GM18867 (cell line): ENCODE data around the gene TUSC7.

Source experiments
- ATAC-seq: cut with Tn5 transposase; IDR thresholded peaks from one replicate; pipeline ENCODE4 v1.9.1; 2021; ENCODE audit warnings: mild to moderate bottlenecking, moderate library complexity; ENCODE audit not compliant: unreplicated experiment

TUSC7 gene

DNA sequence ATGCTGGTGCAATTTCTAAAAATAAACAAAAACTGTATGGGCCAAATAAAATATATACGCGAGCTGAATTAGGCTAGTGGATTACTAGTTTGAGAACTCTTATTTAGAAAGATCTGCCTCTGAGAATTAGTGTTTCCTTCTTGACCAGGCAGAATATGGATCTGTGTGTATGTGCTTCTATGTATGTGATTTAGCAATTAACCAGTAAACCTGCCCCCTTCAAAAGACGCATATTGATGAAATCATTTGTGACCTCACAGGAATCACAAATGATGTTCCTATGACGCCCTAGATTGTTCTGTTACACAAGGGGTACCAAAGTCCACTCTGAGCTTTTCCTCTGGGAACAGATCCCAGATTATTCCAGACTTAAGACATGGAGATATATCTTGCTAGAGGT, at the start of gene TUSC7:
Gene TUSC7 (plus strand): TSS at position 301 of the 400 bp plus-strand sequence.
- ATAC-seq, result no peak

DNA sequence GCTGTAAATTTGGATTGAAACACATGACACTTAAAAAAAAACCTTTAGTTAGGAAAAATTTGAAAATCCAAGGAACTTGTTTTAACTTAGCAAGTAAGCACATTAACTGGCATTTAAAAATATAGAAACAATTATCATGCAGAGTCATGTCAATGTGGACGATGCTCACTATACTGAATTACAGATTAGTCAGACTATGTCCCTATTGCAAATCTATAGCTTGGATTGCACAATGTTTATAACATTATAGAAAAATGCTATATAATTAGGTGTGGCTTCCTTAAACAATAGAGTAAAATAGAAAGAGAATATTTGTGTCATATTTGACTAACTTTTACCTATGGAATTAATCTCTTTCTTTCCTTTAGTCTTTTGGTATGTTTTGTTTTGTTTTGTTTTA, 48.4 kb upstream of the TUSC7 start:
- no peak for ATAC-seq

GRCh38 chr3:116663161-116664110, 46.1 kb upstream of the TUSC7 start:
- no peak for ATAC-seq

DNA sequence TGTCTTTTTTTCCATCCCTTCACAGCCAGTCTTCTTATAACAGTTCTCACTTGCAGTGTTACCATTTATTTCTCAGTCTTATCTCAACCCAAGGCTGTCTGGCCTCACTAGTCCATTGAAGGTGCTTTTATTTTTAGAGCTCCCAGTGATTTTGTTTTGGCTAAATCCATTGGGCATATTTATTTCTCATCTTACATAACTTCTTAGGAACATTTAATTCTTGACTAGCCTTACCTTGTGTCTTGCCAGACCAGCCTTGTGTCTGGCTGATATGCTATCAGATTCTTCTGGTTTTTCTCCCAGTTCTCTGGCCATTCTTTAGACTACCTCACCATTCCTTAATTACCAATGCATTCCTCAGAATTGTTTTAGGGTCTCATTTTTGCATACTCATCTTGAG, 42.3 kb upstream of the TUSC7 start:
- no peak for ATAC-seq

GRCh38 chr3:116667791-116668190, 41.8 kb upstream of the TUSC7 start:
- no peak for ATAC-seq

GRCh38 chr3:116669576-116669975, 40.0 kb upstream of the TUSC7 start:
- no peak for ATAC-seq

GRCh38 chr3:116671151-116671550, 38.4 kb upstream of the TUSC7 start:
- ATAC-seq, result no peak

GRCh38 chr3:116678853-116679252, 30.7 kb upstream of the TUSC7 start:
- ATAC-seq, result no peak

- no peak for ATAC-seq
Measured at GRCh38 chr3:116691041-116691440, 18.5 kb upstream of the TUSC7 start.

GRCh38 chr3:116701070-116701469, 8.5 kb upstream of the TUSC7 start:
- ATAC-seq, result no peak

DNA sequence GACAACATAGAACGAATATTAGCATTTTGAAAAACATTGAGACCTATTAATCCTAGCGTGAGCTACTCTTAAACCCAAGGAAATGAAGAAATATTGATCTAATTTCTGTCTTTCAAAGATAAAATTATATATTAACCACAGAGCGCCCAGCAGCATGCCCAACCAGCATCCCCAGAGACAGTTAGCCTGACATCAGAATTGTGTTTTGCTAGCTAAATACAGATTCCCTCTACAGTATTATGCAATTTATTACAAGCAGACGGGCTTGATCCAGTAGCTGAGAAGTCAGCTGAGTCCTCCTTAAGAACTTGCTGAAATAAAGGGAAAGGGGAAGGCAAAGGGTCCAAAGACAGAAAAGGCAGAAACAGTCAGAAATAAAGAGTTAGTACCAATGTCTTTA, 7.2 kb upstream of the TUSC7 start:
- ATAC-seq, result no peak

- ATAC-seq, result no peak
Measured at GRCh38 chr3:116707531-116707930, 2.0 kb upstream of the TUSC7 start.

DNA sequence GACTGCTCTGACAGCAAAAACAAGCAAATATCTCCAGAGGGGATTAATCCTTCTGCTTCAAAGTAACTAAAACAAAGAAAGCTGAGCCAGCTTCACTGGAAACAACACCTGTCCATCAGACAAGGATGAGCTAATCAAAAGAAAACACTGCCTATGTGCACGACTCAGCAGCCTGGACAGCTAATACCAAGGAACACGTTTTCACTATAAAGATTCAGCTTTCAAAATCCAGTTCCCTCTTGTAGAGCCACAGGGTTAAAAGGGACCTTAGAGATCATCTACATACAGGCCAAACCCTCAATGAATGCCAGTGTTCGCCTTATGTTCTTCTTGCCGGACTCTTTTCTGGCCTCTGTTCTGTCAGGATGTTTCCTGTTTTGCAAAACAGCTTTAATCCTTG, 6.9 kb downstream of the TUSC7 start:
- no peak for ATAC-seq

DNA sequence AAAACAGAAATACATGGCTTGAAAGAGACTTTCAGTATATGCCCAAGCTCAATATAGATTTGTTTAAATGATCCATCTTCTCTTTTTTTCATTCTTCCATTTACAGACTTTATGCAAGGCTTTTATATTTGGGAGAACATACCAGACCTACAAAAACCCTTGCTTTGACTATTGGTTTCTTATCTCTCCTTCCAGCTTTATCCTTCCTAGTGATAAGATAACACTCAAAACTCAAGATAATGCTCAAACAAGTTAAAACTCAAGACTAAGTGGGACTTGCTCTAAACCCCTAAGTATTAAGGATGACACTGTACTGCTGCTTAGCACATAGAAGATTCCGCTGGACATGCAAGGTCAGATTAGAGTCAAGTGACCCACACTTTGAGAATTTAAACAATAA, 8.0 kb downstream of the TUSC7 start:
- ATAC-seq, result no peak

DNA sequence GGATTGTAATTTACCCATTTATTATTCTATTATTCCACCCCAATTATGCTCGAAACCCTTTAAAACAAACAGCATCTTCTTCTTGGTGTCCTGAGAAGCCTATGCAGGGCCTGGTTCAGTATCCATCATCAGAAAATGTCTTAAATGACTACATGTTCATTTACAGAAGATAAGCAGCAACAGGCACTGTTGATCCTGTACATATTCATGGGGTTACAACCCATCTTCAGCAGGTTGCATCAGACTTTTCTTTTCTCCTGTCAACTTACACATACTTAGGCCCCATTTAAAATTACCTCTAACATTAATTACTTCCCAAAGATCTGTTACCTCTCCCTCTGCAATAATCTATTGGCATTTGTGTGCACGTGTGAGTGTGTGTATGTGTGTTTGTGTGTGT, 18.9 kb downstream of the TUSC7 start:
- no peak for ATAC-seq

DNA sequence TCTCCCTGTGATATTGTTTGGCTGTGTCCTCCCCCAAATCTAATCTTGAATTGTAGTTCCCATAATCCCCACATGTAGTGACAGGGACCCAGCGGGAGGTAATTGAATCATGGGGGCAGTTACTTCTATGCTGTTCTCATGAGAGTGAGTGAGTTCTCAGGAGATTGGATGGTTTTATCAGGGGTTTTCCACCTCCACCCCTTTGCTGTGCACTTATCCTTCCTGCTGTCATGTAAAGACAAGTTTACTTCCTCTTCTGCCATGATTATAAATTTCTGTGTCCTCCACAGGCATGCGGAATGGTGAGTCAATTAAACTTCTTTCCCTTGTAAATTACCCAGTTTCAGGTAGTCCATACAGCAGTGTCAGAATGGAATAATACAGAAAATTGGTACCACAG, 24.7 kb downstream of the TUSC7 start:
- no peak for ATAC-seq

DNA sequence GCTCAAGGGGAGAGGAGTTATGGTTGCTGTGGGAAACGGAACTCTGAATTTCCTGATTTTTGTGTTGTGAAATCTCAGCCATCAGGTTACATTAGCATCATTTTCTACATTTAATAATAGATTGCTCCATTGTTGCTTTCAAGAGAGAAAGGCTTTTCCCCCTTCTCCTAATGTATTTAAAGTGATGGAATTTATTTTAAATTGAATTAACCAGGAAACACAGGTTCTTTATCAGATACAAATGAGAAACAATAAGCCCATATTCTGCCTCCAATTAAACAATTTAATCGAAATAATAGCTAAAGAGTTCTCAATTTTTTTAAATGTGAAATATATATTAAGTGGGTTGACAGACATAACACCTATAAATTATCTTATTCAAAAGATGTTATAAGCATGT, 30.1 kb downstream of the TUSC7 start:
- ATAC-seq, result no peak

- ATAC-seq, result no peak
Measured at GRCh38 chr3:116740293-116740692, 30.7 kb downstream of the TUSC7 start.

DNA sequence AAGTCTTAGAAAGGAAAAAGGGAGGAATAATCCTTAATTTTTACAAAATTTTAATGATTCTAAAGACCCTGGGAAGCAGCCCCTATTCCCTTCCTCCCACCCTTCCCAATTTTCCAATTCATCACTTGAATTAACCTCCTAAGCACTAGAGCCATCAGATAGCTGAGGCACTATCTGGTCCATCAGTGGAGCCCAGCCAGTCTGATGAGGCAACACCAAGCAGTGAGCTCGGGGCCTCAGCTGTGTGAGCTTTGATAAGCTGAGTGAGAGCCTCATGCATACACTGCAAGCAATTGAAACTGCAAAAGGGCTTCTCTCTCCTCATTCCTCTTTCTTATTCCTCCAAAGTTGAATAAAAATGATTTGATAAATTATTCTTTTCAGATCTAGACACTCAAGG, 31.9 kb downstream of the TUSC7 start:
- ATAC-seq, result no peak

DNA sequence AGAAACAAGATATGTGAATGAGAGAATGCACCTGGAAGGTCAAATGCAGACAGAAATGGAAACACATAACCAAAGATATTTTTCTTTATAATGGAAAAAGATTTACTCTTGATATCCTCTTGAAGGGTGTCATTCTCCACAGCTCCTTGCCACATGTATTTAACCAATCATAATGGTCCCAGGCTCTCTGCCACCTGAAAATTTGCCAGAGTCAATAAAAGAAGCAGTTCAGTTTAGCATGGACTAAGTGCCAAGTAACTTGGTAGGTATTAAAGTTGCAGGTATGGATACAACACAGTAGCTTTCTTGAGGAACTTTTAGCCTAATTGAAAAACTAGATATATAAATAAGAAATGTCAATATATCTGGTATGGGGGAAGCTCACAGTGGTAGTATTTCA, 33.5 kb downstream of the TUSC7 start:
- no peak for ATAC-seq

DNA sequence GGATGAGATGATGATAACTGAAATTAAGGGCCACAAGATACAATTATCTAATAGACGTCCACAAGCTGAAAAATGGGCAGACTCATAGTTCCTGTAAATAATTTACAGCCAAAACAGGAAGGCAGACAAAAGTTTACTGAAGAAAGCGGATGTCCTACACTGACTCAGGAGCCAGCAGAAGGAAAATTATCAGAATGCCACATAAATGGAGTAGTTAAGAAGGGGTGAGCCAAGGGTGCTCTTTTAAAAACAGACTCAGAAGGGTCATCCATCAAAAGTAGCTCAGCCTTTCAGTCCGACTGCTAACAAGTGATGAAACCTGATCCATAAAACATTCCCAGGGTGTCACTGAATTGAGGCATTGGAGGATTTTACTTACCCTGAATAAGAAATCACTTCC, 39.8 kb downstream of the TUSC7 start:
- no peak for ATAC-seq

DNA sequence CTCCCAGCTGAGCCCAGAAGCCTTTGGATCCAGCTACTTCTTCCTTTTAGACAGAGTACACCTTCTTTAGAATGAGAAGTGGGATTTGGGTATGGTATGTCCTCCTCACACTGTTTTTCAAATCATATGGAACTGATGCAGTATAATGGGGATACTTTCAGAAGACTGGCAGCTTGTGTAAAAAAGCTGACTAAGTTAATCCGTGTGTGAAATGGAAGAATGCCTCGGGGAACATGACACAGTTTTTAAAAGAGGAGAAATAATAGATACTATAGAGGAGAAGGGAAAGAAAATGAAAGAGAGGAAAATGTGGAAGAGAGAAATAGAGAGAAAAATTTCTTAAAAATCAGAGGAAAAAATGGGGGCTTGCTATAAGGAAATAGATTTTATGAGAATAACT, 47.7 kb downstream of the TUSC7 start:
- ATAC-seq, result no peak

- no peak for ATAC-seq
Measured at GRCh38 chr3:116759316-116759715, 49.7 kb downstream of the TUSC7 start.
